Iris pigment epithelial cell (primary cell): ENCODE data around the gene WDR87.

Source experiments
- DNase-seq: peaks from one replicate; pipeline ENCODE4 v3.0.0-alpha.2; 2011; ENCODE audit warnings: low read depth

The WDR87 gene

GRCh38 chr19:37905946-37906868 lies at the start of gene WDR87:
Gene WDR87 (minus strand): TSS chr19:37906594. CDS start chr19:37898239, 8,355 bp downstream.
- DNase-seq, result no peak

GRCh38 chr19:37955986-37956385 lies 49.6 kb upstream of the WDR87 start:
- no peak for DNase-seq

- no peak for DNase-seq
These were observed 48.1 kb upstream of the WDR87 start for GRCh38 chr19:37954421-37954874.

- DNase-seq, result no peak
These were observed 47.5 kb upstream of the WDR87 start for GRCh38 chr19:37953918-37954303.

GRCh38 chr19:37953171-37953917 lies 47.0 kb upstream of the WDR87 start:
- DNase-seq, result peak; percentile 45

GRCh38 chr19:37951816-37952210 lies 45.4 kb upstream of the WDR87 start:
- DNase-seq, result no peak

- no peak for DNase-seq
These were observed 44.2 kb upstream of the WDR87 start for GRCh38 chr19:37950471-37951175.

GRCh38 chr19:37948362-37948761 lies 42.0 kb upstream of the WDR87 start:
- no peak for DNase-seq

GRCh38 chr19:37947778-37948177 lies 41.4 kb upstream of the WDR87 start:
- no peak for DNase-seq

- no peak for DNase-seq
These were observed 39.7 kb upstream of the WDR87 start for GRCh38 chr19:37946132-37946531.

- DNase-seq, result no peak
These were observed 37.1 kb upstream of the WDR87 start for GRCh38 chr19:37943480-37943879.

- DNase-seq, result no peak
These were observed 36.1 kb upstream of the WDR87 start for GRCh38 chr19:37942516-37942902.

- no peak for DNase-seq
These were observed 35.6 kb upstream of the WDR87 start for GRCh38 chr19:37941782-37942515.

GRCh38 chr19:37938353-37938752 lies 32.0 kb upstream of the WDR87 start:
- DNase-seq, result no peak

GRCh38 chr19:37936886-37937285 lies 30.5 kb upstream of the WDR87 start:
- DNase-seq, result no peak

- DNase-seq, result no peak
These were observed 29.8 kb upstream of the WDR87 start for GRCh38 chr19:37936166-37936565.

- no peak for DNase-seq
These were observed 28.9 kb upstream of the WDR87 start for GRCh38 chr19:37935341-37935740.

GRCh38 chr19:37933937-37934358 lies 27.6 kb upstream of the WDR87 start:
- peak; percentile 23 for DNase-seq

GRCh38 chr19:37932985-37933936 lies 26.9 kb upstream of the WDR87 start:
- peak; percentile 53 for DNase-seq

GRCh38 chr19:37931881-37932655 lies 25.7 kb upstream of the WDR87 start:
- peak; percentile 68 for DNase-seq
